Measurements from ENCODE around the gene RBM47.

GRCh38 chr4:40486534-40486933 is 143.1 kb downstream of the RBM47 start:
- TF ChIP-seq NFE2L2 (IDR thresholded peaks at IDR 0.05; ENCODE audit: low read depth, low read length) (no peak), CTCF (conservative IDR thresholded peaks at IDR 0.05; ENCODE audit: low read depth, low read length) (no peak), POLR2A (IDR thresholded peaks at IDR 0.05; ENCODE audit: low read depth, low read length) (no peak), USF2 (IDR thresholded peaks at IDR 0.05; ENCODE audit: low read depth, low read length) (no peak), CEBPB (IDR thresholded peaks at IDR 0.05; ENCODE audit: low read depth, low read length) (peak; percentile 75), SMC3 (IDR thresholded peaks at IDR 0.05; ENCODE audit: low read depth, low read length) (no peak), RFX5 (IDR thresholded peaks at IDR 0.05; ENCODE audit: low read depth, low read length) (no peak), CHD1 (IDR thresholded peaks at IDR 0.05; ENCODE audit: low read depth, low read length) (no peak), MAFK (IDR thresholded peaks at IDR 0.05; ENCODE audit: low read depth, low read length) (no peak), MAZ (IDR thresholded peaks at IDR 0.05; ENCODE audit: borderline replicate concordance, low read depth, low read length) (no peak), FOS (IDR thresholded peaks at IDR 0.05; ENCODE audit: low read depth, low read length) (peak; percentile 5; the same call in 1 of the 2 replicates), RAD21 (IDR thresholded peaks at IDR 0.05; ENCODE audit: low read length) (no peak), BHLHE40 (IDR thresholded peaks at IDR 0.05; ENCODE audit: low read depth, low read length) (no peak)
